H9 (cell line): ENCODE results near the gene GH2. TPM values are rescaled to one million over a fixed set of nuclear protein-coding genes. Genes with fewer than 3 reads are reported as not detected.

Experiments used
- DNase-seq: peaks from one replicate; pipeline ENCODE4 v3.0.0-alpha.2; 2017
- H2AFZ ChIP-seq: one replicate; pipeline ENCODE4 v1.6.1; 2013; ENCODE audit warnings: mild to moderate bottlenecking, low read length, control low read depth, moderate library complexity
- H2AK5ac ChIP-seq: 2 replicates; pipeline ENCODE4 v1.6.1; 2013; ENCODE audit warnings: low read length, control low read depth, mixed read lengths; ENCODE audit not compliant: insufficient read length
- H2BK120ac ChIP-seq: one replicate; pipeline ENCODE4 v1.6.1; 2013; ENCODE audit warnings: low read depth, mild to moderate bottlenecking, low read length, control low read depth, inconsistent platforms; ENCODE audit not compliant: poor library complexity, severe bottlenecking
- H2BK12ac ChIP-seq: 2 replicates; pipeline ENCODE4 v1.6.1; 2013; ENCODE audit warnings: low read length, control low read depth, mixed read lengths, low read depth; ENCODE audit not compliant: insufficient read length
- H2BK15ac ChIP-seq: 2 replicates; pipeline ENCODE4 v1.6.1; 2013; ENCODE audit warnings: low read depth, low read length, control low read depth
- H2BK20ac ChIP-seq: one replicate; pipeline ENCODE4 v1.6.1; 2013; ENCODE audit warnings: low read depth, mild to moderate bottlenecking, low read length, control low read depth, inconsistent platforms; ENCODE audit not compliant: poor library complexity, severe bottlenecking
- H2BK5ac ChIP-seq: 2 replicates; pipeline ENCODE4 v1.6.1; 2013; ENCODE audit warnings: low read length, control low read depth, mixed read lengths; ENCODE audit not compliant: insufficient read length
- H3K14ac ChIP-seq: 2 replicates; pipeline ENCODE4 v1.6.1; 2013; ENCODE audit warnings: low read length, control low read depth; ENCODE audit not compliant: insufficient read depth
- H3K18ac ChIP-seq: 2 replicates; pipeline ENCODE4 v1.6.1; 2013; ENCODE audit warnings: low read depth, mild to moderate bottlenecking, mixed read lengths, low read length, control low read depth; ENCODE audit not compliant: insufficient read length
- H3K23ac ChIP-seq: 2 replicates; pipeline ENCODE4 v1.6.1; 2013; ENCODE audit warnings: low read length, control low read depth, mixed read lengths, low read depth; ENCODE audit not compliant: insufficient read length
- H3K23me2 ChIP-seq: 2 replicates; pipeline ENCODE4 v1.6.1; 2013; ENCODE audit warnings: low read depth, mild to moderate bottlenecking, mixed read lengths, low read length, control low read depth; ENCODE audit not compliant: insufficient read length, poor library complexity, severe bottlenecking
- H3K27ac ChIP-seq: 2 replicates; pipeline ENCODE4 v1.5.1; 2013; ENCODE audit warnings: low read length, control low read depth, mixed read lengths, low read depth; ENCODE audit not compliant: insufficient read length
- H3K27me3 ChIP-seq: 2 replicates; pipeline ENCODE4 v1.6.1; 2013; ENCODE audit warnings: low read length, control low read depth, inconsistent platforms; ENCODE audit not compliant: insufficient read depth
- H3K4ac ChIP-seq: 2 replicates; pipeline ENCODE4 v1.6.1; 2013; ENCODE audit warnings: low read depth, mild to moderate bottlenecking, control low read depth, inconsistent platforms, low read length, moderate library complexity
- H3K4me1 ChIP-seq: 2 replicates; pipeline ENCODE4 v1.6.1; 2013; ENCODE audit warnings: low read length, control low read depth, inconsistent platforms; ENCODE audit not compliant: insufficient read depth
- H3K4me2 ChIP-seq: 2 replicates; pipeline ENCODE4 v1.6.1; 2013; ENCODE audit warnings: low read length, control low read depth, mixed read lengths; ENCODE audit not compliant: insufficient read length, insufficient read depth
- H3K56ac ChIP-seq: 2 replicates; pipeline ENCODE4 v1.6.1; 2013; ENCODE audit warnings: low read depth, mild to moderate bottlenecking, mixed read lengths, low read length, control low read depth; ENCODE audit not compliant: insufficient read length
- H3K79me1 ChIP-seq: 2 replicates; pipeline ENCODE4 v1.6.1; 2013; ENCODE audit warnings: low read depth, mild to moderate bottlenecking, moderate library complexity, low read length, control low read depth, inconsistent platforms; ENCODE audit not compliant: insufficient read depth, poor library complexity, severe bottlenecking
- H3K79me2 ChIP-seq: 2 replicates; pipeline ENCODE4 v1.6.1; 2013; ENCODE audit warnings: low read length, control low read depth, inconsistent platforms; ENCODE audit not compliant: insufficient read depth
- H3K9ac ChIP-seq: 2 replicates; pipeline ENCODE4 v1.6.1; 2013; ENCODE audit warnings: low read length, control low read depth, mixed read lengths; ENCODE audit not compliant: insufficient read length; ENCODE audit errors: extremely low read depth
- H3K9me3 ChIP-seq: one replicate; pipeline ENCODE4 v1.6.1; 2013; ENCODE audit warnings: low read depth, low read length, inconsistent platforms; ENCODE audit not compliant: control insufficient read depth
- H3T11ph ChIP-seq: one replicate; pipeline ENCODE4 v1.6.1; 2013; ENCODE audit warnings: mild to moderate bottlenecking, low read length, control low read depth, inconsistent platforms
- H4K20me1 ChIP-seq: one replicate; pipeline ENCODE4 v1.6.1; 2013; ENCODE audit not compliant: control insufficient read depth, insufficient read length, insufficient read depth
- H4K5ac ChIP-seq: 2 replicates; pipeline ENCODE4 v1.6.1; 2013; ENCODE audit warnings: low read depth, mild to moderate bottlenecking, mixed read lengths, low read length, control low read depth; ENCODE audit not compliant: insufficient read length
- H4K8ac ChIP-seq: replicated peaks from 2 replicates; pipeline ENCODE4 v1.6.1; 2013; ENCODE audit warnings: low read length, control low read depth, mixed read lengths, low read depth; ENCODE audit not compliant: insufficient read length
- H4K91ac ChIP-seq: 2 replicates; pipeline ENCODE4 v1.6.1; 2013; ENCODE audit warnings: low read depth, mild to moderate bottlenecking, moderate library complexity, mixed read lengths, low read length, control low read depth; ENCODE audit not compliant: insufficient read length
- H3K27ac Mint-ChIP-seq, 3 experiments: 2 replicates in 2 of 3; 3 replicates in 1 of 3; pipeline ENCODE4 v1.8.0; 2020 to 2021; ENCODE audit warnings: mixed read lengths in 3 of 3, mild to moderate bottlenecking in 1 of 3, moderate library complexity in 1 of 3
- H3K27me3 Mint-ChIP-seq: 2 replicates; pipeline ENCODE4 v1.8.0; 2021; ENCODE audit warnings: low read depth, mild to moderate bottlenecking, moderate library complexity, mixed read lengths
- H3K36me3 Mint-ChIP-seq, 3 experiments: 2 replicates in 2 of 3; 3 replicates in 1 of 3; pipeline ENCODE4 v1.8.0; 2020 to 2021; ENCODE audit warnings: low read depth in 3 of 3, mixed read lengths in 3 of 3; ENCODE audit not compliant: insufficient read depth in 1 of 3
- H3K4me1 Mint-ChIP-seq, 2 experiments: 2 replicates each; pipeline ENCODE4 v1.8.0; 2020; ENCODE audit warnings: mixed read lengths in 2 of 2
- H3K4me3 Mint-ChIP-seq, 2 experiments: 2 replicates in 1 of 2; 3 replicates in 1 of 2; pipeline ENCODE4 v1.8.0; 2020 to 2021; ENCODE audit warnings: mild to moderate bottlenecking in 2 of 2, mixed read lengths in 2 of 2, moderate library complexity in 1 of 2
- H3K9me3 Mint-ChIP-seq, 2 experiments: 2 replicates in 1 of 2; 3 replicates in 1 of 2; pipeline ENCODE4 v1.8.0; 2020; ENCODE audit warnings: mild to moderate bottlenecking in 2 of 2, mixed read lengths in 2 of 2, moderate library complexity in 1 of 2
- CTCF ChIP-seq: fragments of 200-600 bp; sonication (generic); conservative IDR thresholded peaks from 3 replicates; pipeline ENCODE4 v1.8.0; 2021; ENCODE audit warnings: antibody characterized with exemption, mild to moderate bottlenecking
- WGBS: extraction: QIAGEN DNeasy Blood & Tissue Kit; methylation state at CpG from one replicate; pipeline ENCODE4 v1.1.7; 2013; ENCODE audit warnings: missing lambda C conversion rate, low lambda C conversion rate, mixed read lengths; ENCODE audit not compliant: insufficient read length; ENCODE audit errors: extremely low coverage; 5-methylcytosine and 5-hydroxymethylcytosine counted together
- total RNA-seq: library from RNA; stranded (reverse); gene quantifications from 2 replicates; pipeline ENCODE4 v1.2.1, GENCODE V29; 2021

Gene GH2
- total RNA-seq, 1 experiment from 2014 or later, result 0.77 TPM

- Histone ChIP-seq H3K4me2 (no peak overlapping the region), H3K4ac (no peak overlapping the region), H3K23me2 (peaks cover 6% of the 10 kb centered on the region), H3K9ac (no peak overlapping the region), H2BK12ac (no peak overlapping the region), H2BK5ac (no peak overlapping the region), H4K5ac (no peak overlapping the region), H3K79me1 (peaks cover 3% of the 10 kb centered on the region), H3K23ac (no peak overlapping the region), H2BK120ac (no peak overlapping the region), H3T11ph (no peak overlapping the region), H3K4me1 (no peaks in the 10 kb centered on the region; the same call in 1 of the 2 replicates), H3K79me2 (peaks cover 3% of the 10 kb centered on the region; the same call in 1 of the 2 replicates), H3K14ac (no peak overlapping the region), H4K8ac (no peak overlapping the region), H3K56ac (no peak overlapping the region), H3K27me3 (no peaks in the 10 kb centered on the region), H2BK20ac (no peak overlapping the region), H2AFZ (no peak overlapping the region), H2AK5ac (no peak overlapping the region), H4K20me1 (peaks cover 2% of the 10 kb centered on the region), H3K27ac (no peak overlapping the region), H4K91ac (no peak overlapping the region), H3K18ac (no peak overlapping the region), H2BK15ac (no peak overlapping the region), H3K9me3 (no peaks in the 10 kb centered on the region)
- Mint-ChIP-seq H3K9me3 (no peaks in the 10 kb centered on the region), H3K36me3 (peaks cover 31 to 57% (median 51%) of the 10 kb centered on the region in 3 experiments), H3K4me3 (no peak overlapping the region; a peak in 1 of 5 replicates), H3K27me3 (no peaks in the 10 kb centered on the region), H3K27ac (peak overlapping the region in 2 of 3 experiments; percentile 8 to 39; a peak in 1 of 7 replicates), H3K4me1 (peaks cover 25 to 38% of the 10 kb centered on the region in 2 experiments)
- TF ChIP-seq CTCF, result no peak
- no peak for DNase-seq
- no CpG with 5 or more reads among the region's 7 CpGs for WGBS
Observed at GRCh38 chr17:63836811-63837210, 44.9 kb downstream of the GH2 start.
